DOHH2 (cell line): ENCODE results near the gene RNPEPL1.

Source experiments
- CTCF ChIP-seq: fragments of 200-600 bp; sonication (generic); IDR thresholded peaks from one replicate; pipeline ENCODE4 v1.5.1; 2014; ENCODE audit warnings: antibody characterized with exemption, mild to moderate bottlenecking, low read depth, low read length; ENCODE audit not compliant: poor library complexity, severe bottlenecking
- EZH2phosphoT487 ChIP-seq: fragments of 200-600 bp; sonication (generic); IDR thresholded peaks from 2 replicates; pipeline ENCODE4 v1.6.1; 2017; ENCODE audit warnings: borderline replicate concordance, mild to moderate bottlenecking, antibody characterized with exemption, low read length, moderate library complexity, mixed read lengths

DNA sequence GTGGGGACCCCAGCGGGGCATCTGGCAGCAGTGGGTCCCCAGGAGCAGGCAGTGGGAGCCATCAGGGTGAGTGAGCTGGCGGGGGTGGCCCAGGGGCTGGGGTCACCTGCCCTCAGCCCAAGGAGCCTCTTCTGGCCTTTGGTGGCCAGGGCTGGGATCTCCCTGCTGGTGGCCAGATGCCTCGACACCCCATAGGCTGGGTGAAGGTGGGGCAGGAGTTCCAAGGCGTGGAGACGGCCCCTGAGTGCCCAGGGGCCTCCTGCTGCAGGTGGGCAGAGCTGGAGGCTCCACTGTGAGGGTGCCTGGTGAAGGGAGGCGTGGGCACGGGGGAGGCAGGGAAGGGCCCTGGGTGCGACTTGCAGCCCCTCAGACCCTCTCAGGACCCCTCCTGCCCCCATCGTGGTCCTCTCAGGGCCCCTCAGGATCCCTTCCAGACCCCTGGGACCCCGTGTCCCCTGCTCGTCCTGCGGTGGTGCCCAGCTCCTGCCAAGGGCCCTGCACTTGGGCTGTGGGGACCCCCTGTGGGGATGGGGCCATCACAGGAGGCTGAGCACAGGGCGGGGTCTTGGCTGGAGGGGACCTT, 52.0 kb downstream of the RNPEPL1 start:
- TF ChIP-seq CTCF (no peak), EZH2phosphoT487 (no peak)
